Muscle of leg (tissue), 11 donors: ENCODE results near the gene COL25A1. TPM values are rescaled to one million over a fixed set of nuclear protein-coding genes. Genes with fewer than 3 reads are reported as not detected.
A peak's percentile ranks its signal among the peaks of the same experiment; 100 is the strongest.

Source experiments
- DNase-seq: peaks from one replicate; pipeline ENCODE4 v3.0.0; 2013
- H3K27ac ChIP-seq: one replicate; pipeline ENCODE4 v1.5.1; 2013; ENCODE audit warnings: mild to moderate bottlenecking, low read length, control low read depth
- H3K27me3 ChIP-seq: one replicate; pipeline ENCODE4 v1.6.1; 2013; ENCODE audit warnings: low read length; ENCODE audit not compliant: control insufficient read depth, insufficient read depth
- H3K36me3 ChIP-seq: one replicate; pipeline ENCODE4 v1.6.1; 2013; ENCODE audit warnings: low read length; ENCODE audit not compliant: control insufficient read depth, insufficient read depth
- H3K4me1 ChIP-seq: one replicate; pipeline ENCODE4 v1.6.1; 2013; ENCODE audit warnings: low read length; ENCODE audit not compliant: control insufficient read depth, insufficient read depth
- H3K4me3 ChIP-seq: one replicate; pipeline ENCODE4 v1.5.1; 2013; ENCODE audit warnings: low read length, control low read depth
- H3K9me3 ChIP-seq: replicated peaks from 2 replicates; pipeline ENCODE4 v1.6.1; 2013; ENCODE audit warnings: low read depth, low read length; ENCODE audit not compliant: control insufficient read depth
- WGBS: methylation state at CpG from one replicate; pipeline ENCODE4 v1.1.5; 2013; ENCODE audit warnings: missing lambda C conversion rate; ENCODE audit not compliant: insufficient coverage; 5-methylcytosine and 5-hydroxymethylcytosine counted together
- polyA plus RNA-seq, 8 donors: library from polyadenylated mRNA; unstranded; fragments of 120-200 nt; gene quantifications; one replicate each; pipeline versions ENCODE4 v1.2.1 to v1.2.3, GENCODE V29; 2013; ENCODE audit warnings: inconsistent platforms in 1 of 8, low replicate concordance in 1 of 8; ENCODE audit not compliant: insufficient read length in 8 of 8, insufficient read depth in 1 of 8
- total RNA-seq: library from RNA; stranded (reverse); fragments of 120-200 nt; gene quantifications from one replicate; pipeline ENCODE4 v1.2.4, GENCODE V29; 2013

COL25A1 gene
- total and polyA plus RNA-seq, 9 donors: 4.5 to 9.7 (median 5.6) TPM

- Histone ChIP-seq H3K27ac (no peak overlapping the region), H3K4me1 (no peaks in the 10 kb centered on the region), H3K4me3 (no peak overlapping the region), H3K9me3 (no peaks in the 10 kb centered on the region), H3K27me3 (no peaks in the 10 kb centered on the region), H3K36me3 (no peaks in the 10 kb centered on the region)
- peak; percentile 7 for DNase-seq
- WGBS: 72% methylated on average over 4 of the region's 5 CpGs
These were observed 527.5 kb downstream of the COL25A1 start for GRCh38 chr4:108774809-108775530.

GRCh38 chr4:108772402-108772801 lies 530.1 kb downstream of the COL25A1 start:
- Histone ChIP-seq H3K27me3 (no peaks in the 10 kb centered on the region), H3K27ac (no peak overlapping the region), H3K4me3 (no peak overlapping the region), H3K4me1 (no peaks in the 10 kb centered on the region), H3K9me3 (no peaks in the 10 kb centered on the region), H3K36me3 (no peaks in the 10 kb centered on the region)
- 76% methylated on average over 3 of the region's 7 CpGs for WGBS
- DNase-seq: no peak

- Histone ChIP-seq H3K9me3 (peaks cover 2% of the 10 kb centered on the region), H3K4me3 (no peak overlapping the region), H3K4me1 (peaks cover 12% of the 10 kb centered on the region), H3K36me3 (no peaks in the 10 kb centered on the region), H3K27me3 (peaks cover 22% of the 10 kb centered on the region), H3K27ac (no peak overlapping the region)
- DNase-seq: no peak
- WGBS: 80% methylated on average over 1 of the region's 3 CpGs
These were observed 536.4 kb downstream of the COL25A1 start for GRCh38 chr4:108766058-108766457.

DNA sequence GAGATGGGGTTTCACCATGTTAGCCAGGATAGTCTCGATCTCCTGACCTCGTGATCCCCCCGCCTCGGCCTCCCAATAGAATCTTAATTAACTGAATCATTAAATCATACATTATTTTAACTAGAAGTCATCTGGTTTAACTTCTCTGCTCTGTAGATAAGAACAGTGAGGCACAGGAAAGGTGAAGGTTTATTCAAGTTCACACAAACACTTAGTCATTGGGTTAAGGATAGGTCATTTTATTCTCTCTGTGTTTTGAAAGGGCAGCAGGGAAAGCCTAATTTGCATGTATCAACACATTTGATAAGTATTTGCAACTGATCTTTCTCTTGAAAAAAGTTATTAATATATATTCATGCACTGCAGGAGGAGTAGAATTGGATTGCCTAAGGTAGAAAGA lies 538.5 kb downstream of the COL25A1 start:
- WGBS: no CpG with 5 or more reads among the region's 4 CpGs

DNA sequence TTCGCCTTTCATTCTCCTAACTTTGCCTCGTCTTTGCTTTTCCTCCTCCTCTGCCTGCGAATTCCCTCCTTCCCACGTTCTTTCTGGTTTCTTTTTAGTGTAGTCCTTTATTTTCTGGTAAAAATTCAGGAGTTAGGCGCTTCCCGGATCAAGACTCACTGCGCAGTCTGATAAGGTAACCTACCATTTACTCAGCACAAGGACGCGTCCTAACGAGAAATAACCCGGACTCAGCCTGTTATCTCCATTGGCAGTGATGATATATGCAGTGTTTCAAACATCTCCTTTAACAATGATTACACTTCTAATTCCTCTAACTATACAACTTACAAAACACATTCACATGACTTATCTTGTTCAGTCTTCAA lies 539.2 kb downstream of the COL25A1 start:
- WGBS: 0% methylated on average over 1 of the region's 11 CpGs
- H3K4me3 ChIP-seq: peak overlapping the region; percentile 41
- peaks cover 12% of the 10 kb centered on the region for H3K4me1 ChIP-seq
- no peaks in the 10 kb centered on the region for H3K36me3 ChIP-seq
- no peak overlapping the region for H3K27ac ChIP-seq
- H3K27me3 ChIP-seq: peaks cover 22% of the 10 kb centered on the region
- H3K9me3 ChIP-seq: peaks cover 2% of the 10 kb centered on the region
- DNase-seq: peak; percentile 3

More for the DNA sequence above, 538.5 kb downstream of the COL25A1 start:
- Histone ChIP-seq H3K4me3 (no peak overlapping the region), H3K36me3 (no peaks in the 10 kb centered on the region), H3K9me3 (peaks cover 2% of the 10 kb centered on the region), H3K27ac (no peak overlapping the region), H3K4me1 (peaks cover 12% of the 10 kb centered on the region), H3K27me3 (peaks cover 22% of the 10 kb centered on the region)
- DNase-seq: no peak

DNA sequence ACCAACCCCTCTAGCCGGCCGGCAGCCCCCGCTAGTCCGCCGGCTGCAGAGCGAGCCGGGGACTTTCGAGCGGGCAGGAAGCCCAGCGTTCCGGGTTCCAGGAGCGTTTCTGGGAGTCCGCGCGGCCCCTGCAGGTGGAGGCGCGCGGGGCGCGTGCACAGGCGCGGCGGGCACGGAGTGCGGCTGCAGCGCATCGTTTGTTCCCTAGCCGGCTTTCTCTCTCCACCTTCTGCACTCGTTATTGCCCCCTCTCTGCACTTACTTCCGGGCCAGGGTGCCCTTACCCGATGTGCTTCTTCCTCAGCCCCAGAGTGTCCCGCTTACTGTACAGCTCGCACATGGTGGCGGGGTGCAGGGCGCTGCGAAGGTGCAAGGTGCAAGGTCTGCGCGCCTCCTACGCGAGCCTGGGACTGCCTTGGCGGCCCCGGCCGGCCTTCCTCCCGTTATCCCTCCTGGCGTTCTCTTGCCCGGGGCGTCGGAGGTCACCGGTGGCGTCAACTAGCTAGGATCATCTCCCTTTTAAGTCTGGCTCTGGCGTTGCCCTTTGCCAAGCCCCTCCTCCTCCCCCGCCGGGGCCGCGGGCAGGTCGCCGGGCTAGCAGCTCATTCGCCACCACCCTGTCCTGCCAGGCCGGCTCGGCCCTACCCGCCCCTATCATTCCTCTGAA lies 539.8 kb downstream of the COL25A1 start, which contains the start of gene ETNPPL:
Gene ETNPPL, minus strand, starts transcription at position 495 of the 667 bp plus-strand sequence. Its CDS starts 155 bp downstream, at position 340.
- peak; percentile 38 for DNase-seq
- H3K9me3 ChIP-seq: peaks cover 2% of the 10 kb centered on the region
- no peak within 1 kb of the TSS for H3K27ac ChIP-seq
- no peaks in the 10 kb centered on the region for H3K36me3 ChIP-seq
- H3K4me1 ChIP-seq: peaks cover 12% of the 10 kb centered on the region
- 0% methylated on average over 61 of the region's 61 CpGs for WGBS
- peak within 1 kb of the TSS; percentile 41 for H3K4me3 ChIP-seq
- peaks cover 22% of the 10 kb centered on the region for H3K27me3 ChIP-seq

Other genes starting within 250 kb of the COL25A1 start
- 14.7 TPM for gene SEC24B, start 131.2 kb upstream of the COL25A1 start, total RNA-seq
- gene SEC24B, start 131.2 kb upstream of the COL25A1 start, polyA plus RNA-seq: 10 to 100 TPM; 21.4 to 27.8 (median 24.3) TPM